Endothelial cell (in vitro differentiated cells): Measurements from ENCODE around the gene TM9SF3. TPM values are rescaled to one million over a fixed set of nuclear protein-coding genes. Genes with fewer than 3 reads are reported as not detected.

ENCODE experiments used
- DNase-seq: peaks from one replicate; pipeline ENCODE4 v3.0.0; 2021; ENCODE audit warnings: low spot score
- H3K27ac Mint-ChIP-seq: one replicate; pipeline ENCODE4 v1.8.0; 2021; ENCODE audit warnings: mixed read lengths, inconsistent platforms; ENCODE audit not compliant: unreplicated experiment
- H3K27me3 Mint-ChIP-seq: one replicate; pipeline ENCODE4 v1.8.0; 2021; ENCODE audit warnings: mild to moderate bottlenecking, moderate library complexity, mixed read lengths, inconsistent platforms; ENCODE audit not compliant: unreplicated experiment
- H3K36me3 Mint-ChIP-seq: one replicate; pipeline ENCODE4 v1.8.0; 2021; ENCODE audit warnings: mild to moderate bottlenecking, low read depth, mixed read lengths, inconsistent platforms; ENCODE audit not compliant: unreplicated experiment
- H3K4me1 Mint-ChIP-seq: one replicate; pipeline ENCODE4 v1.8.0; 2021; ENCODE audit warnings: mild to moderate bottlenecking, mixed read lengths, inconsistent platforms; ENCODE audit not compliant: unreplicated experiment
- H3K4me3 Mint-ChIP-seq: one replicate; pipeline ENCODE4 v1.8.0; 2021; ENCODE audit warnings: mild to moderate bottlenecking, mixed read lengths, inconsistent platforms; ENCODE audit not compliant: unreplicated experiment
- H3K9me3 Mint-ChIP-seq: one replicate; pipeline ENCODE4 v1.8.0; 2021; ENCODE audit warnings: mixed read lengths, inconsistent platforms; ENCODE audit not compliant: unreplicated experiment
- CTCF ChIP-seq: fragments of 200-600 bp; sonication (generic); IDR thresholded peaks from one replicate; pipeline ENCODE4 v1.5.0; 2021; ENCODE audit warnings: antibody characterized with exemption; ENCODE audit not compliant: unreplicated experiment
- total RNA-seq: library from RNA; stranded (reverse); fragmentation: NEBNext Ultra II Directional; extraction: Animal tissue kit (Norgen Biotek cat#: 25700); gene quantifications from one replicate; pipeline ENCODE4 v1.2.1, GENCODE V29; 2021; ENCODE audit not compliant: unreplicated experiment

The TM9SF3 gene
- total RNA-seq, 1 donor from 2014 or later: 157 TPM

GRCh38 chr10:96482815-96483588 lies 103.8 kb downstream of the TM9SF3 start:
- Mint-ChIP-seq H3K27ac (no peak overlapping the region), H3K36me3 (no peaks in the 10 kb centered on the region), H3K27me3 (peaks cover 2% of the 10 kb centered on the region), H3K4me3 (no peak overlapping the region), H3K4me1 (no peaks in the 10 kb centered on the region), H3K9me3 (peaks cover 4% of the 10 kb centered on the region)
- TF ChIP-seq CTCF: no peak
- no peak for DNase-seq

- no peak overlapping the region for H3K27ac Mint-ChIP-seq
Measured at GRCh38 chr10:96478355-96478754, 108.5 kb downstream of the TM9SF3 start.

GRCh38 chr10:96473866-96474265 lies 112.9 kb downstream of the TM9SF3 start:
- no peak for TF ChIP-seq CTCF
- H3K27ac Mint-ChIP-seq: no peak overlapping the region
- peaks cover 5% of the 10 kb centered on the region for H3K4me1 Mint-ChIP-seq
- H3K36me3 Mint-ChIP-seq: no peaks in the 10 kb centered on the region
- DNase-seq: no peak
- H3K9me3 Mint-ChIP-seq: no peaks in the 10 kb centered on the region
- no peak overlapping the region for H3K4me3 Mint-ChIP-seq
- peaks cover 6% of the 10 kb centered on the region for H3K27me3 Mint-ChIP-seq

More at GRCh38 chr10:96478355-96478754, 108.5 kb downstream of the TM9SF3 start:
- peaks cover 4% of the 10 kb centered on the region for H3K4me1 Mint-ChIP-seq
- peaks cover 4% of the 10 kb centered on the region for H3K9me3 Mint-ChIP-seq
- no peak overlapping the region for H3K4me3 Mint-ChIP-seq
- peaks cover 2% of the 10 kb centered on the region for H3K27me3 Mint-ChIP-seq
- TF ChIP-seq CTCF: no peak
- no peaks in the 10 kb centered on the region for H3K36me3 Mint-ChIP-seq
- DNase-seq: no peak

- no peaks in the 10 kb centered on the region for H3K36me3 Mint-ChIP-seq
- peaks cover 7% of the 10 kb centered on the region for H3K27me3 Mint-ChIP-seq
- peaks cover 5% of the 10 kb centered on the region for H3K4me1 Mint-ChIP-seq
- H3K27ac Mint-ChIP-seq: no peak overlapping the region
- peak; percentile 70 for DNase-seq
- TF ChIP-seq CTCF: no peak
- no peak overlapping the region for H3K4me3 Mint-ChIP-seq
- H3K9me3 Mint-ChIP-seq: no peaks in the 10 kb centered on the region
Measured at GRCh38 chr10:96470116-96470743, 116.6 kb downstream of the TM9SF3 start.

- no peaks in the 10 kb centered on the region for H3K9me3 Mint-ChIP-seq
Measured at GRCh38 chr10:96468845-96469244, 118.0 kb downstream of the TM9SF3 start.

More at GRCh38 chr10:96468845-96469244, 118.0 kb downstream of the TM9SF3 start:
- Mint-ChIP-seq H3K4me3 (no peak overlapping the region), H3K27me3 (peaks cover 9% of the 10 kb centered on the region), H3K4me1 (peaks cover 5% of the 10 kb centered on the region), H3K27ac (no peak overlapping the region), H3K36me3 (peaks cover under 1% of the 10 kb centered on the region)
- TF ChIP-seq CTCF: no peak
- DNase-seq: no peak
